Smooth muscle cell (in vitro differentiated cells): ENCODE measurements around the gene PIN4. TPM values are rescaled to one million over a fixed set of nuclear protein-coding genes. Genes with fewer than 3 reads are reported as not detected.

ENCODE experiments used
- DNase-seq: peaks from one replicate; lab custom pipeline; 2025; ENCODE audit not compliant: unreplicated experiment; lab: John Stamatoyannopoulos, UW
- H2AFZ ChIP-seq: fragments of 200-600 bp; sonication (generic); 2 replicates; pipeline ENCODE4 v1.6.0; 2016; ENCODE audit warnings: antibody characterized with exemption, low read depth, mild to moderate bottlenecking
- H3F3A ChIP-seq: fragments of 200-600 bp; sonication (generic); 2 replicates; pipeline ENCODE4 v1.6.0; 2017; ENCODE audit warnings: antibody characterized with exemption, low read depth
- H3K27ac ChIP-seq: fragments of 200-600 bp; sonication (generic); 2 replicates; pipeline ENCODE4 v1.5.1; 2016; ENCODE audit warnings: low read depth, mild to moderate bottlenecking
- H3K27me3 ChIP-seq: fragments of 200-600 bp; sonication (generic); 2 replicates; pipeline ENCODE4 v1.6.1; 2016; ENCODE audit warnings: low read depth, mild to moderate bottlenecking
- H3K36me3 ChIP-seq: fragments of 200-600 bp; sonication (generic); 2 replicates; pipeline ENCODE4 v1.5.1; 2016; ENCODE audit warnings: low read depth
- H3K4me1 ChIP-seq: fragments of 200-600 bp; sonication (generic); 2 replicates; pipeline ENCODE4 v1.5.1; 2016; ENCODE audit warnings: low read depth
- H3K4me2 ChIP-seq: fragments of 200-600 bp; sonication (generic); 2 replicates; pipeline ENCODE4 v1.6.0; 2016; ENCODE audit warnings: mild to moderate bottlenecking
- H3K4me3 ChIP-seq: fragments of 200-600 bp; sonication (generic); 2 replicates; pipeline ENCODE4 v1.5.1; 2016; ENCODE audit warnings: mild to moderate bottlenecking
- H3K79me2 ChIP-seq: fragments of 200-600 bp; sonication (generic); 2 replicates; pipeline ENCODE4 v1.6.0; 2016; ENCODE audit warnings: low read depth, mild to moderate bottlenecking
- H3K9ac ChIP-seq: fragments of 200-600 bp; sonication (generic); 2 replicates; pipeline ENCODE4 v1.6.0; 2016; ENCODE audit warnings: low read depth
- H3K9me3 ChIP-seq: fragments of 200-600 bp; sonication (generic); replicated peaks from 2 replicates; pipeline ENCODE4 v1.5.1; 2016; ENCODE audit warnings: low read depth
- H4K20me1 ChIP-seq: fragments of 200-600 bp; sonication (generic); 2 replicates; pipeline ENCODE4 v1.6.0; 2016; ENCODE audit warnings: low read depth
- CTCF ChIP-seq: fragments of 200-600 bp; sonication (generic); IDR thresholded peaks from 2 replicates; pipeline ENCODE4 v1.5.1; 2017; ENCODE audit warnings: borderline replicate concordance, mild to moderate bottlenecking, antibody characterized with exemption; ENCODE audit not compliant: insufficient read depth, poor library complexity, severe bottlenecking
- WGBS: methylation state at CpG from one replicate; pipeline ENCODE4 v1.1.7; 2016; ENCODE audit warnings: low lambda C conversion rate; 5-methylcytosine and 5-hydroxymethylcytosine counted together
- polyA plus RNA-seq: library from polyadenylated mRNA; unstranded; fragments of >200 nt; fragmentation: Nextera tagmentation; extraction: Ambion mirVana; gene quantifications from 2 replicates; pipeline ENCODE4 v1.2.1, GENCODE V29; 2016
- total RNA-seq: library from RNA; depleted of rRNA; stranded (reverse); fragments of >200 nt; gene quantifications from 2 replicates; pipeline ENCODE4 v1.2.3, GENCODE V29; 2014

Gene PIN4
- total and polyA plus RNA-seq, 2 experiments from 2014 or later, result 18.9 to 51.7 TPM

GRCh38 chrX:72238183-72238582 is 56.6 kb downstream of the PIN4 start:
- no peak for TF ChIP-seq CTCF
- H2AFZ ChIP-seq, result no peak overlapping the region
- no peaks in the 10 kb centered on the region for H3K27me3 ChIP-seq
- no peaks in the 10 kb centered on the region for H3K79me2 ChIP-seq
- H3K9ac ChIP-seq, result no peak overlapping the region
- H3K4me2 ChIP-seq, result peak overlapping the region; percentile 85
- no peak for DNase-seq
- no peaks in the 10 kb centered on the region for H4K20me1 ChIP-seq
- no peak overlapping the region for H3K27ac ChIP-seq
- no peaks in the 10 kb centered on the region for H3K4me1 ChIP-seq
- no peaks in the 10 kb centered on the region for H3K36me3 ChIP-seq
- 46% methylated on average over 6 of the region's 6 CpGs for WGBS
- no peaks in the 10 kb centered on the region for H3K9me3 ChIP-seq
- H3K4me3 ChIP-seq, result peak overlapping the region; percentile 52
- no peaks in the 10 kb centered on the region for H3F3A ChIP-seq

GRCh38 chrX:72238721-72239475 is 57.3 kb downstream of the PIN4 start, which contains the start of gene ERCC6L:
Gene ERCC6L, minus strand, starts transcription at chrX:72239027. Its CDS starts 116 bp downstream, at chrX:72238911.
- H3K9ac ChIP-seq, result no peak within 1 kb of the TSS
- no peaks in the 10 kb centered on the region for H4K20me1 ChIP-seq
- H3K4me3 ChIP-seq, result peak within 1 kb of the TSS; percentile 52
- no peak within 1 kb of the TSS for H2AFZ ChIP-seq
- no peaks in the 10 kb centered on the region for H3K36me3 ChIP-seq
- no peak within 1 kb of the TSS for H3K27ac ChIP-seq
- H3K4me1 ChIP-seq, result no peaks in the 10 kb centered on the region
- H3K27me3 ChIP-seq, result no peaks in the 10 kb centered on the region
- no peaks in the 10 kb centered on the region for H3K79me2 ChIP-seq
- WGBS, result 44% methylated on average over 59 of the region's 59 CpGs
- no peaks in the 10 kb centered on the region for H3F3A ChIP-seq
- peak; percentile 45 for DNase-seq
- H3K9me3 ChIP-seq, result no peaks in the 10 kb centered on the region
- TF ChIP-seq CTCF, result no peak
- H3K4me2 ChIP-seq, result peak within 1 kb of the TSS; percentile 85

GRCh38 chrX:72240976-72241375 is 59.4 kb downstream of the PIN4 start:
- H2AFZ ChIP-seq, result no peak overlapping the region
- TF ChIP-seq CTCF, result no peak

GRCh38 chrX:72243472-72243871 is 61.9 kb downstream of the PIN4 start:
- H3K27ac ChIP-seq, result no peak overlapping the region

More at GRCh38 chrX:72240976-72241375, 59.4 kb downstream of the PIN4 start:
- Histone ChIP-seq H3K27ac (no peak overlapping the region), H3F3A (no peaks in the 10 kb centered on the region), H3K79me2 (no peaks in the 10 kb centered on the region), H3K4me3 (no peak overlapping the region), H3K4me1 (no peaks in the 10 kb centered on the region), H3K9me3 (no peaks in the 10 kb centered on the region), H3K9ac (no peak overlapping the region), H3K36me3 (no peaks in the 10 kb centered on the region), H3K27me3 (no peaks in the 10 kb centered on the region), H4K20me1 (no peaks in the 10 kb centered on the region), H3K4me2 (no peak overlapping the region)
- 86% methylated on average over 4 of the region's 4 CpGs for WGBS
- no peak for DNase-seq

More at GRCh38 chrX:72243472-72243871, 61.9 kb downstream of the PIN4 start:
- Histone ChIP-seq H3K4me2 (no peak overlapping the region), H3K9me3 (no peaks in the 10 kb centered on the region), H3F3A (no peaks in the 10 kb centered on the region), H3K27me3 (no peaks in the 10 kb centered on the region), H3K36me3 (no peaks in the 10 kb centered on the region), H3K9ac (no peak overlapping the region), H4K20me1 (no peaks in the 10 kb centered on the region), H3K4me1 (no peaks in the 10 kb centered on the region), H2AFZ (no peak overlapping the region), H3K4me3 (no peak overlapping the region), H3K79me2 (no peaks in the 10 kb centered on the region)
- DNase-seq, result no peak
- 39% methylated on average over 3 of the region's 3 CpGs for WGBS
- TF ChIP-seq CTCF, result no peak
